ENCODE results near the gene AIG1.

DNA sequence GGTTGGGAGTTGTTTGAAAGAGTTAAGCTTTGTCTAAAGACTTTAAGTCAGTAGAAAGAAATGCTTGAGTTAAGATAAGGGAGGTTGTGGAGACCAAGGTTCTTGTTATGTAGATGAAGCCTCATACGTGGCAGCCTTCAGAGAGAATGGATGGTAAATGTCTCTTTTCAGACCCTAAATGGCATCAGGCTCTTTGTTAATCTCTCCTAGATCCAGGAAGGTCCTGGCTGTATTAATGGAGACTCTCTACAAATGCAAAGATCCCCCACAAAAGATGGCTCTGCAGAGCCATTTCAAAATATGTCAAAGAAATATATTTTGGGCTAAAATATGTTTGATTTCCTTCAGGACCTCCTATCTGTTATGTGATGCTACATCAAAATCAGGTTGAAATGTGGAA, 228.2 kb downstream of the AIG1 start:
- no peak for TF ChIP-seq EZH2 (IDR thresholded peaks at IDR 0.05)
- no peak for TF ChIP-seq POLR2AphosphoS5 (IDR thresholded peaks at IDR 0.05; ENCODE audit: borderline replicate concordance, low read depth, low read length)

All from SK-N-MC (cell line).